Stimulated activated CD8-positive, alpha-beta memory T cell treated with anti-CD3 and anti-CD28 coated beads, Interleukin-7, amount 100 ng/mL, for 24 hours (primary cell): ENCODE data around the gene HRH1.
"Not testable (repeated sequence)": the region's sequence is repeated elsewhere in the genome, so short reads cannot be mapped to it uniquely, and the experiment has no call there.

Experiments used
- DNase-seq: peaks from one replicate; pipeline ENCODE4 v3.0.0-alpha.2; 2020; ENCODE audit warnings: low read depth

HRH1 gene, protein sequence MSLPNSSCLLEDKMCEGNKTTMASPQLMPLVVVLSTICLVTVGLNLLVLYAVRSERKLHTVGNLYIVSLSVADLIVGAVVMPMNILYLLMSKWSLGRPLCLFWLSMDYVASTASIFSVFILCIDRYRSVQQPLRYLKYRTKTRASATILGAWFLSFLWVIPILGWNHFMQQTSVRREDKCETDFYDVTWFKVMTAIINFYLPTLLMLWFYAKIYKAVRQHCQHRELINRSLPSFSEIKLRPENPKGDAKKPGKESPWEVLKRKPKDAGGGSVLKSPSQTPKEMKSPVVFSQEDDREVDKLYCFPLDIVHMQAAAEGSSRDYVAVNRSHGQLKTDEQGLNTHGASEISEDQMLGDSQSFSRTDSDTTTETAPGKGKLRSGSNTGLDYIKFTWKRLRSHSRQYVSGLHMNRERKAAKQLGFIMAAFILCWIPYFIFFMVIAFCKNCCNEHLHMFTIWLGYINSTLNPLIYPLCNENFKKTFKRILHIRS

DNA sequence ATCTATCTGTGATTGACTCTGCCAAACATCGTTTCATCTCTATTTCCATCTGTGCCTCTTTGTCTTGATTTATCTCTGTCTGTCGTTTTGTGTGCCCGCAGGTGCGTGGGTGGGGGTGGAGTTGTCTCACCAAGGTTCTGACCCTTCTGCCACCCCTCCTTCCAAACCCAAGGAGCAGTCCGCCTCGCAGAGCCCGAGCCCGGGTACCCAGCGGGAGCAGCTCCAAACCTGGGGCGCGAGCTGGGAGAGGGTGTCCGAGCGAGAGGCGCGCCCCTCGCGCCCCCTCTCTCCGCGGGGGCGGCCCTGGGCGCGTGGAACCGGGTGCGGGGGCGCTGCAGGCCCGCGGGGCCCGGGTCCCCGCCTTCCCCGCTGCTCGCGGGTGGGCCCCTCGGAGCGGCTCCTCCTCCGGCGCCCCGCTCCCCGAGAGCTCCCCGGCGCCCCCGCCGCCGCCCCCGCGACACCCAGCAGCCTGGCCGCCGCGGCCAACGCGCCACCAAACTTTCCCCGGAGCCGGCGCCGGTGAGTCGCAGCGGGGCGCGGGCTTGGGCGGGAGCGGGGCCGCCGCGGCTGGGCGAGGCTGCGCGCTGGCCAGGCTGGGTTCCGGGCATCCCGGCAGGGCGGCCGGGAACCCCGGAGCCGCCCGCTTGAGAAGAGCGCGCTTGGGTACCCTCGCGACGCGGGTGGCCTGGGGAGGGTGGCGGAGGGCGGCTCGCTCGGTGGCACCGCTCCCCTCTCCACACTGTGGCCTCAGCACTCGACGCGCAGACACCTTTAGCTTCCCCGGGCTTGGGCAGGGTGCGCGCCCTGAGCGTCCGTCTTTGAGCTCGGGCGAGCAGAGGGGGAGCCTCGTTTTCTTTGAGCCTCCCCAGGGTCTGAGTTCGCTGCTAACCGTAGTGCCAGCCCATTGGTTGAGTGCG, at the start of gene HRH1:
TSS of gene HRH1 (plus strand) at position 458 of the 917 bp plus-strand sequence. CDS start 104,545 bp downstream, outside the sequence.
- no peak for DNase-seq

DNA sequence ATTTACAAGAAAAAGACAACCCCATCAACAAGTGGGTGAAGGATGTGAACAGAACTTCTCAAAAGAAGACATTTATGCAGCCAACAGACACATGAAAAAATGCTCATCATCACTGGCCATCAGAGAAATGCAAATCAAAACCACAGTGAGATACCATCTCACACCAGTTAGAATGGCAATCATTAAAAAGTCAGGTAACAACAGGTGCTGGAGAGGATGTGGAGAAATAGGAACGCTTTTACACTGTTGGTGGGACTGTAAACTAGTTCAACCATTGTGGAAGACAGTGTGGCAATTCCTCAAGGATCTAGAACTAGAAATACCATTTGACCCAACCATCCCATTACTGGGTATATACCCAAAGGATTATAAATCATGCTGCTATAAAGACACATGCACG, 41.0 kb upstream of the HRH1 start:
- DNase-seq, result not testable (repeated sequence)

DNA sequence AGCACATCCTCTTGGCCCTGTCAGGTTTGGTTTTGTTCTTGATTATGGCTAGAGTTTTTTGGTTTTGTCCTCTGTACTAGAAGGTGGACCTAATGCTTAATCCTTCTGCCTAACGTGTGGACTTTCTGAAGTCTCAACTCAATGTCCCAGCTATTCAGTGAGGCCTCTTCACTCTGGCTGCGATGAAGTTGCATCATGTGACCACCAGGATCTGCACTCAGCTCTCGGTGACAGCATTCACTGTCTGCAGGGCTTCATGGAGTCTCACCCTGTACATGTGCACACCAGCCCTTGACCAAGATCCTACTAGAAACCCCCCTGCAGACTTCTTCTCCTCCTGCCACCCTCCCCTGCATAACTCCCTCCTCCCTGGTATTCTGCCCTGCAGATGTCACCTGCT, 38.7 kb upstream of the HRH1 start:
- no peak for DNase-seq

DNA sequence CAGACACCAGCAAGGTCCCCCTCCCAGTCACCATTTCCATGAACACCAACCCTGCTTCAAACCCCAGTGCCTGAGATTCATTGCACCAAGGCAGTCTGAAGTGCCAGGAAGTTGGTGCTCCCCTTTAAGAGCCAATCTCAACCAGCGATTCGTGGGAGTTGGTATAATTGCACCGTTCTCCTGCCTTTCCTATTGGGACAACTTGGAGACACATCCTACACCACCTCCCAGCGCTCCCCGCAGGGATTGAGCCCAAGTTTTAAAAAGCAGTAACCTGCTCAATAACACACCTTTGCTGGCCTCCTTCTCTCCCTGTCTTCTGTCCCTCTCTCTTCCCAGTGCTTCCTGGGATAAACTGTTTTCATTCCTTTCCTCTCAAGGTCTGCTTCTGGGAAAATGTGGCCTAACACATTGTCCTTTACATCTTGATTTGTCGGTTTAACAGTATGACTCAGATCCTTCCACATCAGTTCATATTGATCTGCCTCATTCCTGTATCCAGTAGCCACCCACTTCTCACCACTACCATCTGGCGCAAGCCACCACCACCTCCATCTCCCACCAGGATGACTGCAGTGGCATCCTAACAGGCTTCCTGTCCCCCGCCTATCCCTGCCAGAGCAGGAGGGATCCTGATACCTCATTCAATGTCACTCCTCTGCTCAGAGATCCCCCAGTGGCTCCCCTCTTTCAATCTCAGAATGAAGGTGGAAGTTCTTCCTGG, 37.8 kb upstream of the HRH1 start:
- no peak for DNase-seq

DNA sequence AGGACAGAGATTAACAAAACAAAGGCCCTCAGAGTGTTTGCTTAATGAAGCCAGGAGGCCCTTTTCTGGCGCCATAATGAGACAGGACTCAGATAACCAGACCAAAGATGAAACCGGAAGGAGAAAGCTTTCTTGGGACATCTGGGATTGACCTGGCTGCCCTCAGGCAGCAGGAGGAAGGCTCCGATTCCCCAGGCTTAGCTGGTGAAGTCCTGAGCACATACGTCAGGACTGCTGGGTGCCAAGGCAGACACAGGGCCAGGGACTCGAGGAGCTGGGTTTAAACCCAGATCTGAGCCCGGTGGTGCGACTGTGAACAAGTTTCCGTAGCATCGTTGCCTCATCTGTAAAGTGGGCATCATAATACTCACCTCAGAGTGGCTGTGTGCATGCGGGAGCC, 36.7 kb upstream of the HRH1 start:
- DNase-seq, result no peak

DNA sequence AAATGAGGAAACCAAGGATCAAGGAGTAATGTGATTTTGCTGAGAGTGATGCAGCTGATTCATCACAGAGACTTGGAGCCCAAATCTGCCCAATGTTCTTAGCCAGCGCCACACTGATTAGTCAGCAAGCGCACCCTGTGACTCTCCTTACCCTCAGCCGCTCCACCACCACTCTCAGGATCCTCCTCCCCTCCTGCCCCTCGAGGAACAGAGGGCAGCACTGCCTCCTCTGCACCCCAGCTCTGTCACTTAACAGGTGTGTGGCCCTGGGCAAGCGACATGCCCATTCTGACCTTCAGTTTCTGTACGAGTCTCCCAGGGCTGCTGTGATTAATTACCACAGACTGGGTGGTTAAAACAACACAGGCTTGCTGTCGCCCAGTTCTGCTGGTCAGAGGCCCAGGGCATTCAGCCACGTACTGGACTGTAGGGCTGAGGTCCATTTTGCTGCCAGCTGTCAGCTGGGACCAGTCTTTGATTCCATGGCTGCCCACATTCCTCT, 36.1 kb upstream of the HRH1 start:
- DNase-seq, result no peak

DNA sequence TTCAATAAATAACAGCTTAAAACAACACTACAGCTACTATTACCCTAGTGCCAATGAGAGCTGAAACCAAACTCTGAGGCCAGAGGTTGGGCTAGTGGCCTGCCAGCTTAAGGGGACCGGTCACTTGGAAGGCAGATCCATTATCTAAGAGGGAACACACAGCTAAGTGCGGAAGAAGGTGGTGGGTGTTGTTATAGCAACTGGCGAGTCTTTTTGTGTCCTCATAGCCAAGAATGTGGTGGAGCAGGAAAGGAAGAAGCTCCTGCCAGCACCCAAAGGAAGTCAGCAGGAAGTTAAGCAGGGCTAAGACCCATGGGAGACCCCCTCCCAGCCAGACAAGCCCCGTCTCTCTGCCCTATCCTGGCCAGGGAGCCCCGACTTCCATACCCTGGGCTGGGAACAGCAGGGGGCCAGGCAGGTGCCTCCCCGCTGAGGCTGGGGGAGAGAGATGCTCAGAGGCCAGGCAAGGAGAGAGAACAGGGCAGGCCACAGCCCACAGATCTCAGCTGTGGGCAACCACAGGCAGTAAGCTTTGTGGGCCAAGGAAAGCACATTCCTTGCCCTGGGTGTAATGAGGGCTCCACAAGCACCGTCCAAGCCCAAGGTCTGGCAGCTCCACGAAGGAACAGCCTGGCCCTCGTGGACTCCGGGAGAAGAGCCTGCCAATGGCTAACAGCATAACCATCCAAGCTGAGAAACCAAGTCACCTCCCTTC, 34.0 kb upstream of the HRH1 start:
- DNase-seq, result no peak

DNA sequence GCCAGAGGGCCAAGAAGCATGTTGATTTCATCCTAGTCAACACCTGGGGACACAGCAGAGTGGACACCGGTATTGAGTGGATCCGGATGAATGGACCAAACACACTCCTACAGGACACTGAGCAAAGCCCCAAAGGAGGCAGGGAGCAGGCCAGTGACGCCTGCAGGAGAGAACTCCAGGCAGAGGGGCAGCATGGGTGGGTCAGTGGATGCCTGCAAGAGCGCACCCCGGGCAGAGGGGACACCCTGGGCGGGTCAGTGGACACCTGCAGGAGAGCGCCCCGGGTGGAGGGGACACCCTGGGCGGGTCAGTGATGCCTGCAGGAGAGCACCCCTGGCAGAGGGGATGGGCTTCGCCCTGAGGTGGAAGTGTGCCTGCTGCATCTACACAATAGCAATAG, 27.6 kb upstream of the HRH1 start:
- no peak for DNase-seq

DNA sequence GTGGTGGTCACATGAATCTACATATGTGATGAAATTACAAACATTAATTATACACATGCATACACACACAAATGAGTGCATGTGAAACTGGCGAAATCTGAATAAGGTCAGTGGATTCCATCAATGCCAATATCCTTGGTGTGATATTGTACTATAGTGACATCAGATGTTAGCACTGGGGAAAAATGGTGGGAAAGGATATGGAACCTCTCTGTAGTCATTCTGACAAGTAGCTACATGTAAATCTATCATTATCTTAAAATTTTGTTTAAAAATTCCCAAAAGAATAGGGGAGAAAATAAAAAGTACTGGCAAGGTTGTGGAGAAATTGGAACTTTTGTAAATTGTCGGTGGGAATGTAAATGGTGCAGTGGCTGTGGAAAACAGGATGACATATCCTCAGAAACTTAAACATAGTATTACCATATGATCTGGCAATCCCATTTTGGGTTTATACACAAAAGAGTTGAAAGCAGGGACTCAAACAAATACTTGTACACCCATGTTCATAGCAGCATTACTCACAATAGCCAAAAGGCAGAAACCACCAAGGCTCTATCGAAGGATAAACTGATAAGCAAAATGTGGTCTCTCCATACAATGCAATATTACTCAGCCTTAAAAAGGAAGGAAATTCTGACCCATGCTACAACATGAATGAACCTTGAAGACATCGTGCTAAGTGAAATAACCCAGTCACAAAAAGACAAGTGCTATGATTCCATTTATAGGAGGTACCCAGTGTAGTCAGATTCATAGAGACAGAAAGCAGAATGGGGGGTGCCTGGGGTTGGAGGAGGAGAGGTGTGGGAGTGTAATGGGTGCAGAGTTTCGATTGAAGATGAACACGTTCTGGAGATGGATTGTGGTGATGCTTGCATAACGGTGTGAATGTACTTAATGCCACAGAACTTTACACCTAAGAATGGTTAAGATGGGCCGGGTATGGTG, 25.3 kb upstream of the HRH1 start:
- no peak for DNase-seq

DNA sequence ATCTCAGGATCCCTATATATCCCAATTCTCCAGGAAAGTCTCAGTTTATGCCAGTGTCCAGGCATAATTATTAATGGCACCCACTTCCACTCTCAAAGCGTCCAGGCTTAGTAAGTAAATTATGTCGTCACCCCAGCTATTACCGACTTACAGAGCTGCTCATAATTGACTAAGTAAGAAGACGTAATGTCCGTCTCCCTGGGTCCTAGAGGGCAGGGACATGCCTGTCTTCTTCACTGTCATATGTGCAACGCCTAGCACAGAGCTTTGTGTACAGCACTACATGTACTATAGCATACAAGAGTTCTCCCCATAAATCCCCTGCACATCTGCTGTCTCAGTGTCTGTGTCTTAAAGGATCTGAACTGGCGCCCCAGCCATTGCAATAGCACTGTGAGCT, 23.9 kb upstream of the HRH1 start:
- DNase-seq, result no peak

DNA sequence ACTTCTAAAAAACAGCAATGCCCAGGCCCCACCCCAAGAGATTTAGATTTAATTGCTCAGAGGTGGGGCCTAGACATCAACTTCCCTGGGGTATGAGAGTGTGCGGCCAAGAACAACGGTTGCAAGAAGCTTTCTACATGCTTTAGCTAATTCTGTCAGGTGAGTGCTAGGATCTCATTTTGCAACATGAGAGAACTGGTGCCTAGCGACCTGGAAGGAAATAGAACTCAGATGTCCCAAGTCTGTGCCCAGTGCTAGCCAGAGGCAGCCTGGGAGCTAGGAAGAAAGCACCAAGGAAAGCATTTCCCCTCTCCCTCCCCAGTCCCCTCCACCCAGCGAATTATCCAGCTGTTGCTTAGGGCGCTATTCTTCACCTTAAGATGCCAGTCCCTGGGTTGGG, 22.9 kb upstream of the HRH1 start:
- DNase-seq, result no peak

DNA sequence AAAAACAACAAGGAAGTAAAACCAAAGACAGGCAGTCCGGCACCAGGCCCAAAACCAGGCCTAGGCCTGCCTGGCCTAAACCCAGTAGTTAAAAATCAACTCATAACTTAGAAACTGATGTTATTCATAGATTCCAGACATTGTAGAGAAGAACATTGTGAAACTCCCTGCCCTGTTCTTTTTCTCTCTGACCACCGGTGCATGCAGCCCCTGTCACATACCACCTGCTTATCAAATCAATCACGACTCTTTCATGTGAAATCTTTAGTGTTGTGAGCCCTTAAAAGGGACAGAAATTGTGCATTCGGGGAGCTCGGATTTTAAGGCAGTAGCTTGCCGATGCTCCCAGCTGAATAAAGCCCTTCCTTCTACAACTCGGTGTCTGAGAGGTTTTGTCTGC, 22.4 kb upstream of the HRH1 start:
- DNase-seq, result not testable (repeated sequence)

DNA sequence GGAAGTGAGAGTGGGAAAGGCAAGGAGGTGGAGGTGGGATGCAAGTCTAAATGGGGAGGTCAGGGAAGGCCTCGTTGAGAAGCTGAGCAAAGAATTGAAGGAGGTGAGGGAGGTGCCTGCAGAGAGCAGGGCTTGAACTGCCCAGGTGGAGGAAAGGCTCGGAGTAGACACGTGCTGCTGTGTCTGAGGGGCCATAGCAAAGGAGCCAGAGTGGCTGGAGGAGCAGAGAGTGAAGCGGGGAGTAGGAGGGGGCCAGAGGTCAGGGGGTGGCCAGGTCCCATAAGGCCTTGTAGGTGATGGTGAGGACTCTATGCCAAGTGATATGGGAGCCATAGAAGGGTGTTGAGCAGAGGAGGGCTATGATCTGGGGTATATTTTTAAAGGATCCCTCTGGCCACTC, 21.4 kb upstream of the HRH1 start:
- no peak for DNase-seq

DNA sequence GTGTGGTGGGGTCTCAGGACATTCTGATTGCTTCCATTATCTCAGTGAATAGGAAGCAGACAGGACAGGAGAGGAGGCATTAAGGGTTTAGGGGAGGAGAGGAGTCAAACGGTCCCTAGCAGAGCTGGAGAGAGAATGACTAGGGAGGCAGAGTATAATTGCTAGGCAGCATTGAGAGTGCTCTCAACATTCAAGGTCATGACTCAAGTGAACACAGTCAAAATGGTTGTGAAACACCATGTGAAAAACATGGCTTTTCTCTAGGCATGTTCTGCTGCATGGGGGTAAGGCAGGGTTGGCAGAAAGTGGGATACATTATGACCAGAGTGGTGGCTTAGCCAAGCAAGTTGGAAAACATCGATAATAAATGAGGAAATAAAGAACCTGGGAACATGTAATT, 19.5 kb upstream of the HRH1 start:
- DNase-seq, result no peak

DNA sequence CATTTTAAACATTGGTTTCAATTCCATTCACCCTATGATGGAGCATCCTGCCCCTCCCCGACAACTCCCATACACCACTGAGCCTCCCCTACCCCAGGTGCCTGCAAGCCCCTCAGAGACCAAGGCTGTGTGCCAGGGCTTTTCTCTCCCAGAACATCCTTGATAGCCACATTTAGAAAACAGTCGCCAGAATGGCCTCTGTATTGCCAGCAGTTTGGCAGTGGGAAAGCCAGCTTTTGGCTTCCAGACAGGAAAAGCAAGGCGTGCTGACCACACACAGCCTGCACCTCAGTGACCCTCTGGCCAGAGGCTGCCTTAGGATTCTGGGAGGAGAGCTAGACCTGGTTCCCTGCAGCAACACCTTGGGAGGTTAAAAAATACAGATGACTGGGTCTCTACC, 18.2 kb upstream of the HRH1 start:
- no peak for DNase-seq

DNA sequence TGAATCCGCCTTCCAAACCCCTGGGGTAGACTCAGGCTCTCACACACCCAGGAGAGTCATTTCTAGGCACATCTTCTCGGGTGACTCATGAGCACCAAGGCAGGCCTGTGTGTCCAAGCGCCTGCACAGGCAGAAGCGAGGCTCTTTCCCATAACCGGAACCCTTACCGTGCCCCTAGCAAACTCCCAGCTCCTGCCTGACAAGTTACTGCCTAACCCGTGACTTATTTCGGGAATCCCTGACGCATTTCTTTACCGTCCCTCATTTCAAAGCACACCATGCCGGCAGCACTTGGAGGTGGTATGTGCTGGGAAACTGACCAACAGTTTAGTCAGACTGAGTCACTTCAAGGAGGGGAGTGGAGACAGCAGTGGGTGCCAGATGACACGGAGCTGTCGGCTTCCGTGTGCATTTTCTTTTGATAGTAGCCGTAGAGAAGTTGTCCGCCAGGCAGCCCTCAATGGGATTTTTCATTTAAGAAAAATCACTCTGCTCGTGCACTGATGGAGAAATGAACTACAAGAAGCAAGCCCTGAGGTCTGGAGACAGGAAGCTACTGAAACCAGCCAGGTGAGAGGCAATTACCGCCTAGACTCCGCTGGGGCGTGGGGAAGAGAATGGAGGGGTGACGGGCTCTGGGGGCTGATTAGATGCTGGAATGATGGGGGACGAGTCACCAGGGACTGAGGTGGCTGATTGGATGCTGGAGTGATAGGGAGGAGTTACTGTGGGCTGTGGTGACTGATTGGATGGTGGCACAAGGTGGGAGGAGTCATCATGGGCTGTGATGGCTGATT, 17.3 kb upstream of the HRH1 start:
- no peak for DNase-seq

DNA sequence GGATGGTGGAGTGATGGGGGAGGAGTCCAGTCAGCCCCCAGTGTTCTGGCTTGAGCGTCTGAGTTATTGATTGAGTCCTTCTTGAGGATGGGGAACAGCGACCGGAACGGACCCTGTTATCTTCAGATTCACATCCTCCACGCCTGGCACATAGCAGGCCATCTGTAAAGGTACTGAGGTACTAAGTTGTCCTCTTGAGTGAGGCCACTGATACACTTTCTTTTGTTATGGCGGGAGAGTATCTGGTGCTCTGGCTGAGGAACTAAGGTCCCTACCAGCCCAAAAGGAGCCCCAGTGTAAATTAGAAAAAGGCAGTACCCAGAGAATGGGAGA, 16.7 kb upstream of the HRH1 start:
- no peak for DNase-seq

DNA sequence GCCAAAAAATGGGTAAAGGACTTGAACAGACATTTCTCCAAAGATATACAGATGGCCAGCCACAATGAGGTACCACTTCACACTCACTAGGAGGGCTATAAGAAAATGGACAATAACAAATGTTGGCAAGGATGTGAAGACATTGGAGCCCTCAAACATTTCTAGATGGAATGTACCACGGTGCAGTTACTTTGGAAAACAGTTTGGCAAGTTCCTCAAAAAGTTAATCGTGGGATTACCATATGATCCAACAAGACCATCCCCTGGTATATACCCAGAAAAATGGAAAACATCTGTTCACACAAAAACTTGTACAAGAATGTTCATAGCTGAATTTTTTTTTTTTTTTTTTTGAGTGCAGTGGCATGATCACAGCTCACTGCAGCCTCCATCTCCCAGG, 15.9 kb upstream of the HRH1 start:
- no peak for DNase-seq

DNA sequence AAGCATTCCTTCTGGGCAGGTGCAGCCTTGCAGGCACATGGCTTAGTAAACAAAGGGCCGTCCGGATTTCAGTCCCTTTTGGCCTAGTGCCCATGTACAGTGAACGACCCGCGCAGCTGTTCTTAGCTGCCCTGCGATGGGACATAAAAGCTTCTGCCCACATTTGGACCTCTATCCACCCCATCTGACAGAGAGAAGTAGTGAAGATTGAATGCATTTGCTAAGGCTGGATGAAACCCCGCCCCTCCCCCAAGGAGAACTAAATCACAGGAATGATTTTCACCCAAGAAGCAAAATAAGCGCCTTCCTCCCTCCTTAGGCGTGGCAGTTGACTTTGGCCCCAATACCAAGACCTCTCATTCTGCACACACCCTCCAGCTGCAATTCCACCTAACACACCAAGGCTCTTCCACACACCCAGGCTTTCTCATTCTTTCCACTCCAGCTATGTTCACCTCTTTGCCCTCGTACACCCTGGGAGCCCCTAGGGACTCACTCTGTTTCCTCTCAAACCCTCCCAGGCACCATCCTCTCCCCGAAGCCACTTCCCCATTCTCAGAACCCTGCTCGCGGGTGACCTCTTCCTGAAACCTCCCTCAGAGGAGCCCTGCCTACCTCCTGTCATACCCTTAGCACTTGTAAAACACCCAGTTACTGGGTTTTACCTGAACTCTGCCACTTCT, 14.1 kb upstream of the HRH1 start:
- no peak for DNase-seq
